ENCODE measurements around the gene RDX.
"Not testable (repeated sequence)": the region's sequence is repeated elsewhere in the genome, so short reads cannot be mapped to it uniquely, and the experiment has no call there.

DNA sequence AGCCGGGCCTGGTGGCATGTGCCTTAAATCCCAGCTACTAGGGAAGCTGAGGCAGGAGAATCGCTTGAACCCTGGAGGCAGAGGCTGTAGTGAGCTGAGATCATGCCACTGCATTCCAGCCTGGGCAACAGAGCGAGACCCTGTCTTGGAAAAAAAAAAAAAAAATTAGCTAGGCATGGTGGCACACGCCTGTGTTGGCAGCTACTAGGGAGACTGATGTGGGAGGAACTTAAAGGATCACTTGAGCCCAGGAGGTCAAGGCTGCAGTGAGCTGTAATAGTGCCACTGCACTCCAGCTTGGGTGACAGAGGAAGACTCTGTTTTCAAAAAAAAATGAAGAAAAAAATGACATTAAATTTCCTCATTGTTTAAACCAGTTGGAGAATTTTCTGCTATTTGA lies 4.3 kb downstream of the RDX start:
- not testable (repeated sequence) for TF ChIP-seq POLR2A (IDR thresholded peaks at IDR 0.05; ENCODE audit: insufficient read depth in 1 of 2, low read depth in 2 of 2, low read length in 2 of 2); ZNF766 (CRISPR knock-in tag; IDR thresholded peaks at IDR 0.05; ENCODE audit: borderline replicate concordance); PRDM4 (CRISPR knock-in tag; IDR thresholded peaks at IDR 0.05; ENCODE audit: borderline replicate concordance); REST (IDR thresholded peaks at IDR 0.05; ENCODE audit: borderline replicate concordance in 1 of 2, low read depth in 1 of 2, low read length in 2 of 2); ZBTB1 (CRISPR knock-in tag; IDR thresholded peaks at IDR 0.05; ENCODE audit: borderline replicate concordance); BRD4 (CRISPR knock-in tag; IDR thresholded peaks at IDR 0.05); ESRRA (CRISPR knock-in tag; IDR thresholded peaks at IDR 0.05; ENCODE audit: low read depth)

All from HepG2 (cell line).